Measurements from ENCODE around the gene ATP8B2. TPM values are rescaled to one million over a fixed set of nuclear protein-coding genes. Genes with fewer than 3 reads are reported as not detected.
A peak's percentile ranks its signal among the peaks of the same experiment; 100 is the strongest.

Gene ATP8B2
- total RNA-seq, 1 donor from 2014 or later = 35.2 TPM

DNA sequence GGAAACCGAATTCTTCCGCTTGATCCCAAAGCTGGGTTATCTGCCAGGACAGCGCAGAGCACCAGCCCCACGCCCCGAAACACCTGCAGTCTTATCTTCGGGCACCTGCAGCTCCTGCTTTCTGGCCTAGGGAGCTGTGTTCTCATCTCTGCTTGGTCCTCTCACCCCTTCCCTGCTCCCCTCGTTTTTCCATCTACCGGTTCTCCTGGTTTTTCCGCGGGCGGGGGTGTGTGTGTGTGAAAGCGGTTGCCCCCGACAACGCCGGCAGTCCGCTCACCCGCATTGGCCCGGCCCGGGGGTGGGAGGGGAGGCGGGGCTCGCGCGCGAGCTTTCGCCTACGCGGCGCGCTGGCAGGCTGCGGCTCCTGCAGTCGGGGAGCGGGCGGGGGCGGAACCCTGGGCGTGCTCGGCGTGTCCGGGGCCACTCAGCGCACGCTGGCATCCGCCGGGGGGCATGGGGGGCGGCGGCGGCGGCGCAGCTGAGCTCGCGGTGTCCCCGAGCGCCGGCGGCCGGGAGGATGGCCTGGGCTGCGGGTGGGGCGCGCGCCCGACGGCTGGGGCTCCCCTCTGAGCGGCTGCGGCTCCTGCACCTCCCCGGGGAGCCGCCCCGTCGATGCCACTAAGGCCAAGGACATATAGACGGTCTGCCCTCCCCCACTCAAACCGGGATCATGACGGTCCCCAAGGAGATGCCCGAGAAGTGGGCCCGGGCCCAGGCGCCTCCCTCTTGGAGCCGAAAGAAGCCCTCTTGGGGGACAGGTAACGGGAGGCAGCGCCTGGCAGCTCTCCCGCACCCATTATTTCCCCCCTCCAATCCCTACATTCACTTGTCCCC is 3.2 kb downstream of the ATP8B2 start:
- Histone ChIP-seq H3K27ac (peak overlapping the region; percentile 55), H3K9me3 (no peaks in the 10 kb centered on the region), H3K36me3 (peaks cover 16% of the 10 kb centered on the region), H3K4me1 (peaks cover 39% of the 10 kb centered on the region), H3K4me3 (peak overlapping the region; percentile 48), H3K27me3 (no peaks in the 10 kb centered on the region)
- ATAC-seq (peak; percentile 89), DNase-seq (peak; percentile 94)
- TF ChIP-seq, protein P1, sequence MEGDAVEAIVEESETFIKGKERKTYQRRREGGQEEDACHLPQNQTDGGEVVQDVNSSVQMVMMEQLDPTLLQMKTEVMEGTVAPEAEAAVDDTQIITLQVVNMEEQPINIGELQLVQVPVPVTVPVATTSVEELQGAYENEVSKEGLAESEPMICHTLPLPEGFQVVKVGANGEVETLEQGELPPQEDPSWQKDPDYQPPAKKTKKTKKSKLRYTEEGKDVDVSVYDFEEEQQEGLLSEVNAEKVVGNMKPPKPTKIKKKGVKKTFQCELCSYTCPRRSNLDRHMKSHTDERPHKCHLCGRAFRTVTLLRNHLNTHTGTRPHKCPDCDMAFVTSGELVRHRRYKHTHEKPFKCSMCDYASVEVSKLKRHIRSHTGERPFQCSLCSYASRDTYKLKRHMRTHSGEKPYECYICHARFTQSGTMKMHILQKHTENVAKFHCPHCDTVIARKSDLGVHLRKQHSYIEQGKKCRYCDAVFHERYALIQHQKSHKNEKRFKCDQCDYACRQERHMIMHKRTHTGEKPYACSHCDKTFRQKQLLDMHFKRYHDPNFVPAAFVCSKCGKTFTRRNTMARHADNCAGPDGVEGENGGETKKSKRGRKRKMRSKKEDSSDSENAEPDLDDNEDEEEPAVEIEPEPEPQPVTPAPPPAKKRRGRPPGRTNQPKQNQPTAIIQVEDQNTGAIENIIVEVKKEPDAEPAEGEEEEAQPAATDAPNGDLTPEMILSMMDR (IDR thresholded peaks at IDR 0.05) = no peak
- intact Hi-C loops (cut with DNase I) = no loop called here

DNA sequence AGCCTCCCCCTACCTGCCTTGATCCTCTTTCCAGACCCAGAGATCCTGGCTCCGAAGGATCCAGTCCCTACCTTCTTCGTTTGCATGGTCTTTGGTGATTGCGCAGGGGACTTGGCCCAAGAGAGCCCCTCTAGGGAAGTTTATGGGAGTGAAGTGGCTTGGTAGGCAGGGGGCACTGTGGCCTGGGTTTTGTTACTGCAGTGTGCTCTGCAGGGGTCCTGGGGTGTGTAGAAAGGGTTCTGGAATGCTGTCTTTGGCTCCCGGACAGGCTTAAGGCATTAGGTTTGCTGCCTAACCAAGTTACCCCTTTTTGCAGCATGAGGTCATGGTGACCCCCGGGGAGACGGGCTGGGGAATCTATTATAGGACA is 3.8 kb downstream of the ATP8B2 start:
- ATAC-seq (no peak), DNase-seq (no peak)
- H3K4me3 ChIP-seq = peak overlapping the region; percentile 48
- peaks cover 39% of the 10 kb centered on the region for H3K4me1 ChIP-seq
- no peaks in the 10 kb centered on the region for H3K27me3 ChIP-seq
- intact Hi-C loops (cut with DNase I) = no loop called here
- H3K36me3 ChIP-seq = peaks cover 20% of the 10 kb centered on the region
- TF ChIP-seq, protein P1 (IDR thresholded peaks at IDR 0.05) = peak; percentile 16
- peak overlapping the region; percentile 42 for H3K27ac ChIP-seq
- no peaks in the 10 kb centered on the region for H3K9me3 ChIP-seq

DNA sequence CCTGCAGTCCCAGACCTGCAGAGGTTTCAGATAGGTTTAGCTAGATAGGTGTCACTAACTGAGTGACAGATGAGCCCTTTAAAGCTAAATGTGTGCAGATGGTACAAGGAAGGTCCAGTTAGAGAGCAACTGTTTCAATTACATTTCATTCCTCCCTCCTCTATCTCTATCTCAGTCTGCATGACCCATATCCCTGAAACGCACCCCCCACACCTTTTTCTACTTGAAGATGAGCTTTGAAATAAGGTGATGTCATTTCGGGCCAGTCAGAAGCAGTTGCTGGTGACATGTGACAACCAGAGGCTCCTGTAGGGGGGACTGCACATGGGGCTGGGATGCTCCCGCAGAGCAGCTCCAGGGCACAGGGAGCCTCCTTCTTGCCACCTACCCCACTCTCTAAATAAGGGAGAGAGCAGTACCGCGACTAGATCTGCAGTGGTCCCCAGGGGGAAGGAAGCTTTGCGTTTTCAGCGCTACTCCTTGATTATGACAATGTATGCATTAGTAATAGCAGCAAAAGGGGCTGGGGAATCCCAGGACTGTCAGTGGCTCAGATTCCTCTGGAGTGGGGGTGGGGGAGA is 4.3 kb downstream of the ATP8B2 start:
- peaks cover 40% of the 10 kb centered on the region for H3K4me1 ChIP-seq
- intact Hi-C loops (cut with DNase I) = no loop called here
- DNase-seq = no peak
- H3K27ac ChIP-seq = no peak overlapping the region
- H3K36me3 ChIP-seq = peaks cover 25% of the 10 kb centered on the region
- TF ChIP-seq, protein P1 (IDR thresholded peaks at IDR 0.05) = no peak
- no peaks in the 10 kb centered on the region for H3K27me3 ChIP-seq
- no peaks in the 10 kb centered on the region for H3K9me3 ChIP-seq
- H3K4me3 ChIP-seq = peak overlapping the region; percentile 48
- no peak for ATAC-seq

DNA sequence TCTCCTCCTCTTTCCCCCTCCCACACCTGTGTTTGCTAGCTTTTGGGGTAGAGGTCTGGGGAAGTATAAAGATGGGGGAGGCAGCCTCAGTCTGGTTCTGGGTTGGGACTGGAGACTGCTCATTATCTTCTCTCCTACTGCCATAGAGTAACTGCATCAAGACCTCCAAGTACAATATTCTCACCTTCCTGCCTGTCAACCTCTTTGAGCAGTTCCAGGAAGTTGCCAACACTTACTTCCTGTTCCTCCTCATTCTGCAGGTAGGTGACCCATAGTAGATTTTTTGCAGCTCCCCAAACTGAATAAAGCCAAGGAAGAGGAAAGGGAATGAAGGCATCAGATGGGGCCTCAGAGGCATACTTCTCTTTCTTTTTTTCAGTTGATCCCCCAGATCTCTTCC is 5.3 kb downstream of the ATP8B2 start:
- Histone ChIP-seq H3K4me3 (no peak overlapping the region), H3K4me1 (peaks cover 45% of the 10 kb centered on the region), H3K27ac (no peak overlapping the region), H3K9me3 (no peaks in the 10 kb centered on the region), H3K27me3 (no peaks in the 10 kb centered on the region), H3K36me3 (peaks cover 29% of the 10 kb centered on the region)
- intact Hi-C loops (cut with DNase I) = no loop called here
- ATAC-seq (no peak), DNase-seq (no peak)
- TF ChIP-seq, protein P1 (IDR thresholded peaks at IDR 0.05) = no peak

DNA sequence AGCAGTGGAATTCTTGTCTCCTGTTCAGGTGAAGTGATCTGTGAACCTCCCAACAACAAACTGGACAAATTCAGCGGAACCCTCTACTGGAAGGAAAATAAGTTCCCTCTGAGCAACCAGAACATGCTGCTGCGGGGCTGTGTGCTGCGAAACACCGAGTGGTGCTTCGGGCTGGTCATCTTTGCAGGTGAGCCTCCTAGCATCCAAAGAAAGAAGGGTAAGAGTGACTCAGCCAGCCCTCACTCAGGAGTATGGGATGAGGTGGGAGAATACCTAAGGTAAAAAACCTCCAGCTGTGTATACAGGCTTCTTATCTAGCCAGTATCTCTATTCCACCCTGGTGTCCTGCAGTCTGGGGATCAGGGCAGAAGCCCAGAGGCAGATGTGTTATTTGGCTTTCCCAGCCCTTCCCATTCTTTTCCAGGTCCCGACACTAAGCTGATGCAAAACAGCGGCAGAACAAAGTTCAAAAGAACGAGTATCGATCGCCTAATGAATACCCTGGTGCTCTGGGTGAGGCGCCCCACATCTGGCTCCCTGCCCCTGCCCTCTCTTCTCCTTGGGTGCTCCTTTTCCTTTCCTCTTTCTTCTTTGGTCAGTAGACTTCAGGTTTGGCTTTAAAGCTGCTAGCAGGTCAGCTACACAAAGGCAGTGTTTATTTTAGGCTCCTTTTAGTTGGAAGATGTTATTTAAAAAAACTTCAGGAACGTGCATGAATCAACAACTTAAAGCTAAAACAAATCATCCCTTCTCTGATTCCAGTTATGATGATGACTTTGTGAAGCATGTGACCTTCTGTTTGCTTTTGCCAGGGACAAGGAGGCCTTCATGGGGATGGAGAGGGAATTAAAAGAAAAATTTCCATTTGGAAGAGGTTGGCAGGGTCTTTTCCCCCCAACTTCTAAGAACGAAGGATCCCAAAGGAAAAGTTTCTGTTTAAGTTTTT is 9.0 kb downstream of the ATP8B2 start:
- Histone ChIP-seq H3K36me3 (peaks cover 32% of the 10 kb centered on the region), H3K27ac (peak overlapping the region; percentile 36), H3K4me3 (no peak overlapping the region), H3K4me1 (peaks cover 13% of the 10 kb centered on the region), H3K27me3 (no peaks in the 10 kb centered on the region), H3K9me3 (no peaks in the 10 kb centered on the region)
- no peak for ATAC-seq
- TF ChIP-seq, protein P1 (IDR thresholded peaks at IDR 0.05) = no peak
- intact Hi-C loops (cut with DNase I) = no loop called here
- DNase-seq = no peak
